Body of pancreas (tissue), 4 donors: ENCODE measurements around the gene ST3GAL3. TPM values are rescaled to one million over a fixed set of nuclear protein-coding genes. Genes with fewer than 3 reads are reported as not detected.

ENCODE experiments used
- ATAC-seq: fragments of 150-250 bp; one replicate; pipeline ENCODE4 v1.9.1; 2016
- DNase-seq, 4 donors: peaks; one replicate each; pipeline ENCODE4 v3.0.0-alpha.2; 2019
- H3K27ac ChIP-seq, 4 donors: fragments of 200-600 bp; sonication (generic); 1 replicate in 3 of 4; 2 replicates in 1 of 4; pipeline versions ENCODE4 v1.5.1 to v1.6.1; 2016 to 2019; ENCODE audit warnings: mild to moderate bottlenecking in 1 of 4, mixed read lengths in 1 of 4, moderate library complexity in 1 of 4
- H3K27me3 ChIP-seq, 2 donors: fragments of 200-600 bp; sonication (generic); one replicate each; pipeline ENCODE4 v1.6.0; 2016; ENCODE audit warnings: mild to moderate bottlenecking in 1 of 2
- H3K36me3 ChIP-seq, 2 donors: fragments of 200-600 bp; sonication (generic); replicated peaks in 1 of 2; 2 replicates each; pipeline ENCODE4 v1.5.1; 2016; ENCODE audit warnings: low read depth in 2 of 2; ENCODE audit not compliant: insufficient read depth in 1 of 2
- H3K4me1 ChIP-seq: fragments of 200-600 bp; sonication (generic); one replicate; pipeline ENCODE4 v1.6.0; 2016
- H3K4me3 ChIP-seq, 2 donors: fragments of 200-600 bp; sonication (generic); 1 replicate in 1 of 2; 2 replicates in 1 of 2; pipeline ENCODE4 v1.5.1; 2016 to 2019
- H3K9me3 ChIP-seq, 3 donors: fragments of 200-600 bp; sonication (generic); 1 replicate in 2 of 3; 2 replicates in 1 of 3; pipeline ENCODE4 v1.5.1; 2016
- CTCF ChIP-seq, 7 experiments: fragments of 450-650 bp in 4 of 7; fragments of 200-600 bp in 3 of 7; sonication (generic) in 3 of 7; IDR thresholded peaks; one replicate each; pipeline ENCODE4 v1.5.1; 2016 to 2019; ENCODE audit warnings: antibody characterized with exemption in 7 of 7
- POLR2A ChIP-seq, 3 donors: fragments of 450-650 bp; IDR thresholded peaks; one replicate each; pipeline ENCODE4 v1.6.1; 2016; ENCODE audit warnings: antibody characterized with exemption in 3 of 3, mild to moderate bottlenecking in 2 of 3
- WGBS, 2 donors: methylation state at CpG; one replicate each; pipeline ENCODE4 v1.1.5; 2017; 5-methylcytosine and 5-hydroxymethylcytosine counted together
- intact Hi-C: fragments of 100-400 bp; cut with DNase I; formaldehyde crosslinking; loops from one replicate; pipeline ENCODE4 v1.15.1; 2023
- total RNA-seq, 2 donors: library from RNA; depleted of rRNA; stranded (reverse); fragments of >200 nt; gene quantifications; one replicate each; pipeline ENCODE4 v1.1.0, GENCODE V29; 2016

Gene ST3GAL3
- total RNA-seq, 2 donors from 2014 or later: 14.5 to 15.2 TPM

- no peak overlapping the region for H3K27ac ChIP-seq
- WGBS, 2 donors: 85 to 86% methylated on average over 4 to 5 of the region's 5 CpGs
- ATAC-seq: no peak
- DNase-seq: no peak
- intact Hi-C loops: no loop called here
- H3K4me3 ChIP-seq: no peak overlapping the region
- H3K4me1 ChIP-seq: no peaks in the 10 kb centered on the region
- no peaks in the 10 kb centered on the region for H3K9me3 ChIP-seq
- no peaks in the 10 kb centered on the region for H3K36me3 ChIP-seq
- no peak for TF ChIP-seq CTCF (IDR thresholded peaks at IDR 0.05)
- no peak for TF ChIP-seq POLR2A (IDR thresholded peaks at IDR 0.05)
- no peaks in the 10 kb centered on the region for H3K27me3 ChIP-seq
Measured at GRCh38 chr1:43872280-43872679, 164.9 kb downstream of the ST3GAL3 start.

GRCh38 chr1:43873851-43874250 is 166.5 kb downstream of the ST3GAL3 start:
- no peak overlapping the region for H3K27ac ChIP-seq
- no peaks in the 10 kb centered on the region for H3K36me3 ChIP-seq
- no peaks in the 10 kb centered on the region for H3K4me1 ChIP-seq
- ATAC-seq (no peak), DNase-seq (no peak)
- no peaks in the 10 kb centered on the region for H3K9me3 ChIP-seq
- TF ChIP-seq CTCF (IDR thresholded peaks at IDR 0.05) (no peak), POLR2A (IDR thresholded peaks at IDR 0.05) (no peak)
- no peaks in the 10 kb centered on the region for H3K27me3 ChIP-seq
- H3K4me3 ChIP-seq: no peak overlapping the region
- intact Hi-C loops: no loop called here

GRCh38 chr1:43874716-43875115 is 167.4 kb downstream of the ST3GAL3 start:
- no peak for TF ChIP-seq CTCF (IDR thresholded peaks at IDR 0.05)
- no peak for TF ChIP-seq POLR2A (IDR thresholded peaks at IDR 0.05)
- H3K9me3 ChIP-seq: no peaks in the 10 kb centered on the region
- DNase-seq (no peak), ATAC-seq (no peak)
- H3K27me3 ChIP-seq: no peaks in the 10 kb centered on the region
- no peak overlapping the region for H3K27ac ChIP-seq
- H3K4me3 ChIP-seq: no peak overlapping the region
- intact Hi-C loops: no loop called here
- H3K4me1 ChIP-seq: no peaks in the 10 kb centered on the region
- H3K36me3 ChIP-seq: no peaks in the 10 kb centered on the region
- 90 to 92% methylated on average over 3 of the region's 3 CpGs for WGBS, 2 donors

GRCh38 chr1:43875331-43875730 is 168.0 kb downstream of the ST3GAL3 start:
- no peak for TF ChIP-seq POLR2A (IDR thresholded peaks at IDR 0.05)
- TF ChIP-seq CTCF (IDR thresholded peaks at IDR 0.05): no peak
- no peaks in the 10 kb centered on the region for H3K27me3 ChIP-seq
- intact Hi-C loops: no loop called here
- H3K4me3 ChIP-seq: no peak overlapping the region
- H3K9me3 ChIP-seq: no peaks in the 10 kb centered on the region
- H3K36me3 ChIP-seq: no peaks in the 10 kb centered on the region
- 90 to 97% methylated on average over 3 of the region's 3 CpGs for WGBS, 2 donors
- DNase-seq (no peak), ATAC-seq (no peak)
- no peak overlapping the region for H3K27ac ChIP-seq
- H3K4me1 ChIP-seq: no peaks in the 10 kb centered on the region

- DNase-seq (no peak), ATAC-seq (no peak)
- TF ChIP-seq CTCF (IDR thresholded peaks at IDR 0.05) (no peak), POLR2A (IDR thresholded peaks at IDR 0.05) (no peak)
- Histone ChIP-seq H3K4me1 (no peaks in the 10 kb centered on the region), H3K4me3 (no peak overlapping the region), H3K27ac (no peak overlapping the region), H3K27me3 (no peaks in the 10 kb centered on the region), H3K9me3 (no peaks in the 10 kb centered on the region), H3K36me3 (no peaks in the 10 kb centered on the region)
- intact Hi-C loops: no loop called here
- WGBS, 2 donors: 75 to 95% methylated on average over 2 of the region's 2 CpGs
Measured at GRCh38 chr1:43877101-43877500, 169.8 kb downstream of the ST3GAL3 start.
